ENCODE data around the gene ASTE1. TPM values are rescaled to one million over a fixed set of nuclear protein-coding genes. Genes with fewer than 3 reads are reported as not detected.

ASTE1 gene
- total RNA-seq, 1 experiment from 2014 or later: 2.7 TPM

DNA sequence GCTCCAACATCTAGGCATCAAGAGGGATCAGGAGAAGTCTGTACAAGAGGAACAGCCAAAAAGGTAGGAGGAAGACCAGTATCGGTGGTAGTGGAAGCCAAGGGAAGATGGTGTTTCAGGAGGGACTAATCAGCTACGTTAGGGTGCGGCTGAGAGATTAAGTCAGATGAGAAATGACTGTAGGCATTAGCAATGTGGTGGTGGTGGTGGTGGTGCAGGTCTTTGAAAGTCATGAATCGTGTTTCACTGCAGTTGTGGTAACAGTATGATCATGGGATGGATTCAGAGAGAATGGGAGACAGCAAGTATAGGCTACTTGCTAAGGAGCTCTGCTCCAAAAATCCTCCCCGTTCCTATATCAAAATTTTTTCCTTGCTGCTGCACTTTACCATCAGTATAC lies 35.5 kb downstream of the ASTE1 start:
- DNase-seq (ENCODE audit: unreplicated experiment): no peak
- H3K27me3 Mint-ChIP-seq (ENCODE audit: insufficient read depth, unreplicated experiment): no peaks in the 10 kb centered on the region
- intact Hi-C loops (cut with micrococcal nuclease): no loop called here
- ChIA-PET CTCF (no interaction called here), POLR2A (no interaction called here)
- no peak overlapping the region for H3K27ac Mint-ChIP-seq (ENCODE audit: low read depth, unreplicated experiment)
- TF ChIP-seq, protein P1, sequence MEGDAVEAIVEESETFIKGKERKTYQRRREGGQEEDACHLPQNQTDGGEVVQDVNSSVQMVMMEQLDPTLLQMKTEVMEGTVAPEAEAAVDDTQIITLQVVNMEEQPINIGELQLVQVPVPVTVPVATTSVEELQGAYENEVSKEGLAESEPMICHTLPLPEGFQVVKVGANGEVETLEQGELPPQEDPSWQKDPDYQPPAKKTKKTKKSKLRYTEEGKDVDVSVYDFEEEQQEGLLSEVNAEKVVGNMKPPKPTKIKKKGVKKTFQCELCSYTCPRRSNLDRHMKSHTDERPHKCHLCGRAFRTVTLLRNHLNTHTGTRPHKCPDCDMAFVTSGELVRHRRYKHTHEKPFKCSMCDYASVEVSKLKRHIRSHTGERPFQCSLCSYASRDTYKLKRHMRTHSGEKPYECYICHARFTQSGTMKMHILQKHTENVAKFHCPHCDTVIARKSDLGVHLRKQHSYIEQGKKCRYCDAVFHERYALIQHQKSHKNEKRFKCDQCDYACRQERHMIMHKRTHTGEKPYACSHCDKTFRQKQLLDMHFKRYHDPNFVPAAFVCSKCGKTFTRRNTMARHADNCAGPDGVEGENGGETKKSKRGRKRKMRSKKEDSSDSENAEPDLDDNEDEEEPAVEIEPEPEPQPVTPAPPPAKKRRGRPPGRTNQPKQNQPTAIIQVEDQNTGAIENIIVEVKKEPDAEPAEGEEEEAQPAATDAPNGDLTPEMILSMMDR (IDR thresholded peaks at IDR 0.05; ENCODE audit: unreplicated experiment): no peak
- no peak overlapping the region for H3K4me3 Mint-ChIP-seq (ENCODE audit: unreplicated experiment)
- H3K36me3 Mint-ChIP-seq (ENCODE audit: insufficient read depth, unreplicated experiment): peaks cover 34% of the 10 kb centered on the region
- BruUV-seq (replicated peaks): no TSS peak
- no peaks in the 10 kb centered on the region for H3K4me1 Mint-ChIP-seq (ENCODE audit: insufficient read depth, unreplicated experiment)
- H3K9me3 Mint-ChIP-seq (ENCODE audit: unreplicated experiment): no peaks in the 10 kb centered on the region

DNA sequence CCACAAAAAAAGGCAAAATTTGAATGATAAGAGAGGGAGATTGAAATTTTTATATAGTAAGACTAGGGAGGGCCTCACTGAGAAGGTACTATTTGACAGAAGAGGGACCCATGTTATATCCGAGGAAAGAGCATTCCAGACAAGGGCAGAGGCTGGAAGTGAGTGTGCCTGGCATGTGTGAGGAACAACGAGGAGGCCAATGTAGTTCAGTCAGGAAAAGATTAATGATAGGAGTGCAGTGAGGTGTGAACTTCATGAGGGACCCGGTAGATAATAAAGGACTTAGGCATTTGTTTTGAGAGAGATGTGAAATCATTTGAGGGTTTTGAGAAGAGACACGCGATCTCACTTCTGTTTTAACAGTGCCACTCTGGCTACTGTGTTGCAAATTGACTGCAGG lies 36.3 kb downstream of the ASTE1 start:
- no peak for DNase-seq (ENCODE audit: unreplicated experiment)
- H3K27ac Mint-ChIP-seq (ENCODE audit: low read depth, unreplicated experiment): no peak overlapping the region
- H3K4me1 Mint-ChIP-seq (ENCODE audit: insufficient read depth, unreplicated experiment): no peaks in the 10 kb centered on the region
- no peaks in the 10 kb centered on the region for H3K27me3 Mint-ChIP-seq (ENCODE audit: insufficient read depth, unreplicated experiment)
- TF ChIP-seq, protein P1 (IDR thresholded peaks at IDR 0.05; ENCODE audit: unreplicated experiment): no peak
- BruUV-seq (replicated peaks): no TSS peak
- H3K36me3 Mint-ChIP-seq (ENCODE audit: insufficient read depth, unreplicated experiment): peaks cover 28% of the 10 kb centered on the region
- no peaks in the 10 kb centered on the region for H3K9me3 Mint-ChIP-seq (ENCODE audit: unreplicated experiment)
- POLR2A ChIA-PET: no interaction called here
- CTCF ChIA-PET: no interaction called here
- no peak overlapping the region for H3K4me3 Mint-ChIP-seq (ENCODE audit: unreplicated experiment)
- intact Hi-C loops (cut with micrococcal nuclease): no loop called here

DNA sequence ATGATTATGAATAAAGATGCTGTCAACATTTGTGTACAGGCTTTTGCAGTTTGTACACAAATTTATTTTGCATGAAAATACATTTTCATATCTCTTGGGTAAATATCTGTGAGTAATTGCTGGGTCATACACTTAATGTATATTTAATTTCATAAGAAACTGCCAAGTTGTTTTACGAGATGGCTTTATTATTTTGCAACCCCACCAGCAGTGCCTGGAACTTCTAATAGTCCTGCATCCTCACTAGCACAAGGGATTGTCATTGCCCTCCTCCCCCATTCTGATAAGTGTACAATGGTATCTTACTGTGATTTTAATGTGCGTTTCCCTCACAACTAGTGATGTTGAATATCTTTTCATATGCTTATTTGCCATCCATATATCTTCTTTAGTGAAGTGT lies 45.2 kb downstream of the ASTE1 start:
- Mint-ChIP-seq H3K9me3 (ENCODE audit: unreplicated experiment) (no peaks in the 10 kb centered on the region), H3K4me3 (ENCODE audit: unreplicated experiment) (no peak overlapping the region), H3K36me3 (ENCODE audit: insufficient read depth, unreplicated experiment) (peaks cover 14% of the 10 kb centered on the region), H3K27me3 (ENCODE audit: insufficient read depth, unreplicated experiment) (no peaks in the 10 kb centered on the region), H3K27ac (ENCODE audit: low read depth, unreplicated experiment) (no peak overlapping the region), H3K4me1 (ENCODE audit: insufficient read depth, unreplicated experiment) (no peaks in the 10 kb centered on the region)
- TF ChIP-seq, protein P1 (IDR thresholded peaks at IDR 0.05; ENCODE audit: unreplicated experiment): no peak
- CTCF ChIA-PET: no interaction called here
- no peak for DNase-seq (ENCODE audit: unreplicated experiment)
- POLR2A ChIA-PET: no interaction called here
- intact Hi-C loops (cut with micrococcal nuclease): no loop called here
- no TSS peak for BruUV-seq (replicated peaks)

DNA sequence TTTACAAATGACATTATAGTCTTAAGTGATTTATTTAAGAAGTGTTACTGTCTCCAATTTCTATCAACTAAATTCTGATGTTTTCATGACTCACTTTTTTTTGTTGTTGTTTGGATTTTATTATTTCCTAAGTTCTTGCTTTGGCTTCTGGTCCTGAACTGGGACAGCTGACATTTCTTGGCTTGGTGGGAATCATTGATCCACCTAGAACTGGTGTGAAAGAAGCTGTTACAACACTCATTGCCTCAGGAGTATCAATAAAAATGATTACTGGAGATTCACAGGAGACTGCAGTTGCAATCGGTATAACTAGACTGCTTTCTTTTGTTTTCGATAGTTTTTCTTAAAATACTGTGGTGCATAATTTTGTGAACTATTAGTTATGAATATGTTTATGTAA lies 47.5 kb downstream of the ASTE1 start:
- BruUV-seq (replicated peaks): no TSS peak
- Mint-ChIP-seq H3K9me3 (ENCODE audit: unreplicated experiment) (no peaks in the 10 kb centered on the region), H3K27ac (ENCODE audit: low read depth, unreplicated experiment) (no peak overlapping the region), H3K36me3 (ENCODE audit: insufficient read depth, unreplicated experiment) (peaks cover 21% of the 10 kb centered on the region), H3K27me3 (ENCODE audit: insufficient read depth, unreplicated experiment) (no peaks in the 10 kb centered on the region), H3K4me1 (ENCODE audit: insufficient read depth, unreplicated experiment) (no peaks in the 10 kb centered on the region), H3K4me3 (ENCODE audit: unreplicated experiment) (no peak overlapping the region)
- intact Hi-C loops (cut with micrococcal nuclease): no loop called here
- CTCF ChIA-PET: no interaction called here
- POLR2A ChIA-PET: interaction anchor here (1.0 to 1.6 kb wide), 2 partner anchors 19 to 47 kb away, joined by 3 to 4 read pairs; partner anchors contain the start of genes ASTE1 and NEK11
- no peak for DNase-seq (ENCODE audit: unreplicated experiment)
- TF ChIP-seq, protein P1 (IDR thresholded peaks at IDR 0.05; ENCODE audit: unreplicated experiment): no peak
